HG03442 (cell line): Measurements from ENCODE around the gene GOLT1B.

Source experiments
- ATAC-seq: cut with Tn5 transposase; IDR thresholded peaks from one replicate; pipeline ENCODE4 v1.9.1; 2021; ENCODE audit warnings: mild to moderate bottlenecking, moderate library complexity; ENCODE audit not compliant: unreplicated experiment

Gene GOLT1B

GRCh38 chr12:21561158-21561557 lies 59.6 kb downstream of the GOLT1B start:
- ATAC-seq: no peak

GRCh38 chr12:21562859-21563258 lies 61.3 kb downstream of the GOLT1B start:
- no peak for ATAC-seq

GRCh38 chr12:21566223-21566906 lies 64.8 kb downstream of the GOLT1B start:
- no peak for ATAC-seq

GRCh38 chr12:21566907-21567394 lies 65.4 kb downstream of the GOLT1B start:
- ATAC-seq: no peak
